Measurements from ENCODE around the gene KIF21B.

KIF21B gene

DNA sequence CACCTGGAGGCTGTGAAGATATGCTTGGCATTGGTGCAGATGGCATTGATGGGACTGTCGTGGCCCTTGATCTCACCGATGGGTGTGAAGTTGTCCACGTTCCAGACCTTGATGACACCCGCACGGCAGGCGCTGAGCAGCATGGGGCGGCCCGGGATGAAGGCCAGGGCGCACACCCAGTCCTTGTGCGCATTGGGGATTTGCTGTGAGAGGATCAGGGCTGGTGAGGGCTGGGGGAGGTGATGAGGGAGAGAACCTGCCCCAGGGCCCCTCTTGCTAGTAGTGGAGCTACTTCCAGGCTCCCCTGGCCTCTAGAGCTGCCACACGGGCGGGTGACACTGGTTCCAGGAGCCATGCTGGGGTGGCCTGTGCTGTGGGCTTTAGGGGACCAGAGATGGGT is 48.8 kb downstream of the KIF21B start:
- Histone ChIP-seq H3K27me3 (ENCODE audit: control insufficient read depth, insufficient read depth, low read length) (no peaks in the 10 kb centered on the region), H3K4me2 (ENCODE audit: low read length) (no peak overlapping the region), H3K79me2 (no peaks in the 10 kb centered on the region), H3K27ac (no peak overlapping the region), H3K9me3 (ENCODE audit: control insufficient read depth, low read length) (no peaks in the 10 kb centered on the region), H2AFZ (no peak overlapping the region), H3K4me3 (ENCODE audit: low read depth, low read length) (no peak overlapping the region), H3K36me3 (ENCODE audit: control insufficient read depth, insufficient read depth, low read length) (no peaks in the 10 kb centered on the region), H3K4me1 (no peaks in the 10 kb centered on the region), H3K9ac (no peak overlapping the region)
- TF ChIP-seq, protein P1, sequence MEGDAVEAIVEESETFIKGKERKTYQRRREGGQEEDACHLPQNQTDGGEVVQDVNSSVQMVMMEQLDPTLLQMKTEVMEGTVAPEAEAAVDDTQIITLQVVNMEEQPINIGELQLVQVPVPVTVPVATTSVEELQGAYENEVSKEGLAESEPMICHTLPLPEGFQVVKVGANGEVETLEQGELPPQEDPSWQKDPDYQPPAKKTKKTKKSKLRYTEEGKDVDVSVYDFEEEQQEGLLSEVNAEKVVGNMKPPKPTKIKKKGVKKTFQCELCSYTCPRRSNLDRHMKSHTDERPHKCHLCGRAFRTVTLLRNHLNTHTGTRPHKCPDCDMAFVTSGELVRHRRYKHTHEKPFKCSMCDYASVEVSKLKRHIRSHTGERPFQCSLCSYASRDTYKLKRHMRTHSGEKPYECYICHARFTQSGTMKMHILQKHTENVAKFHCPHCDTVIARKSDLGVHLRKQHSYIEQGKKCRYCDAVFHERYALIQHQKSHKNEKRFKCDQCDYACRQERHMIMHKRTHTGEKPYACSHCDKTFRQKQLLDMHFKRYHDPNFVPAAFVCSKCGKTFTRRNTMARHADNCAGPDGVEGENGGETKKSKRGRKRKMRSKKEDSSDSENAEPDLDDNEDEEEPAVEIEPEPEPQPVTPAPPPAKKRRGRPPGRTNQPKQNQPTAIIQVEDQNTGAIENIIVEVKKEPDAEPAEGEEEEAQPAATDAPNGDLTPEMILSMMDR (IDR thresholded peaks at IDR 0.05) = no peak

DNA sequence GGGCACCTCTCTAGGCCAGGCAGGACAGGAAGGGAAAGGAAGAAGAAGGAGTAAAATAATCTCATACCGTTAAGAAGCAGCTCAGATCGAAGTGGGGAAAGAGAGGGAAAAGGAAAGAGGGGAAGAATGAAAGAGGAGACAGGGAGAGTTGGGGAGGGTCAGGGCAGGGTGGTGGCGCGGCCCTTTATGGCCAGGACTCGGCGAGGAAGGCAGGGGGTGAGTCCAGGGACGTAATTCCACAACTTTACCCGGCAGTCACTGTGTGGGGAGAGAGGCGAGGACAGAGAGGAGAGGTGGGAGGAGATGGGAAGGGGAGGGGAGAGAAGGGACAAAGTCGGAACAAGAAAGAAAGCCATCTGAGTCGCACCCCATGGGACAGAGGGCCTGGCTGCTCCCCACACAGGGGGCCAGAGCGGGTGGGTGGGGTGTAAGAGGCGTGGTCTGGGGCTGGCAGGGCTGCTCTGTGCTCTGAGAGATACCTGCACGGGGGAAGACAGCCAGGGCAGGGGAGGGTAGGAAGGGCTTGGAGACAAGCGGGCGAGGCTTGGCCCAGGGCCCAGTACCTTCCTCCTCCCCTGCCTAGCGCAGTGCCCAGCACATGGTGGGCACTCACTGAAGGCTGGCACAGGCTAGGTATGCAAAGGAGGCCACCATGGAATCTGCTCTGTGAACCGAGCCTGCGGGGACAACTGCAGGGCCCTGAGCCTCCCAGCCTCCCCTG is 49.4 kb downstream of the KIF21B start:
- no peaks in the 10 kb centered on the region for H3K36me3 ChIP-seq (ENCODE audit: control insufficient read depth, insufficient read depth, low read length)
- no peak overlapping the region for H3K9ac ChIP-seq
- no peaks in the 10 kb centered on the region for H3K4me1 ChIP-seq
- H2AFZ ChIP-seq = no peak overlapping the region
- H3K4me3 ChIP-seq (ENCODE audit: low read depth, low read length) = no peak overlapping the region
- no peak overlapping the region for H3K27ac ChIP-seq
- H3K9me3 ChIP-seq (ENCODE audit: control insufficient read depth, low read length) = no peaks in the 10 kb centered on the region
- TF ChIP-seq, protein P1 (IDR thresholded peaks at IDR 0.05) = no peak
- no peak overlapping the region for H3K4me2 ChIP-seq (ENCODE audit: low read length)
- H3K79me2 ChIP-seq = no peaks in the 10 kb centered on the region
- H3K27me3 ChIP-seq (ENCODE audit: control insufficient read depth, insufficient read depth, low read length) = no peaks in the 10 kb centered on the region

DNA sequence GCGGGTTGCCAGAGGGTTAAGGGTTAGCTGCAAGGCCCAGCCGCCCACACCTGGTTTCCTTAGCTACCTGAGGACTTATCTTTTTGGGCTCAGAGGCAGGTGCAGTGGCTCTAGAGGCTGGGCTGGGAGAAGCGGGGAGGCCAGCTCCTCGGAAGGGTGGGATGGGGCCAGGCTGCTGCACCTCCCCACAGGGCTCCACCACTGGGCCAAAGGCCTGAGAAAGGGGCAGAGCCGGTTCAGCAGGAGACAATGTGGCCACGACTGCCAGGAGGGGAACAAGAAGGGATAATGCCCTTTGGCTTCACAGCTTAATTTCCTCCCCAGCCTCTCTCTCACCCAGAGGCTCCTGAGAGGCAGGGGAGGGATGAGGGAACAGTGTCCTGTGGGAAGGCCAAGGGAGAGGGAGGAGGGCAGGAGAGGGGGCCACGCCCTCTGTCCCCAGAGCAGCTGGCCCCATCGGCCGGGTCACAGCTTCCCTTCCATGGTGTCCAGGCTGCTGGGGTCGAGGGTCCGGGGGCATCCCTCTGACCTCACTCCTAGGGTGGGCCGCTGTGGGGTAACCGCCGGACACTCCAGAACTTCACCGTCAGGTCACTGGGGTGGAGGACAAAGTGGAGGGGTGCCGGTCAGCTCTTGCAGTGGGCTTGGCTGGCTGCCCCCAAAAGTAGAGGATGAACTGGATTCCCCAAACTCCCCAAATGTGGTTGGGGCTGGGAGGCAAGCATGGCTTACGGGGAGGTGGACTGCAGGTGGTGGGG is 50.4 kb downstream of the KIF21B start:
- H3K4me2 ChIP-seq (ENCODE audit: low read length) = no peak overlapping the region
- no peaks in the 10 kb centered on the region for H3K9me3 ChIP-seq (ENCODE audit: control insufficient read depth, low read length)
- H3K4me3 ChIP-seq (ENCODE audit: low read depth, low read length) = no peak overlapping the region
- TF ChIP-seq, protein P1 (IDR thresholded peaks at IDR 0.05) = no peak
- H3K4me1 ChIP-seq = no peaks in the 10 kb centered on the region
- H2AFZ ChIP-seq = no peak overlapping the region
- no peaks in the 10 kb centered on the region for H3K79me2 ChIP-seq
- no peaks in the 10 kb centered on the region for H3K36me3 ChIP-seq (ENCODE audit: control insufficient read depth, insufficient read depth, low read length)
- H3K27me3 ChIP-seq (ENCODE audit: control insufficient read depth, insufficient read depth, low read length) = no peaks in the 10 kb centered on the region
- no peak overlapping the region for H3K27ac ChIP-seq
- no peak overlapping the region for H3K9ac ChIP-seq

DNA sequence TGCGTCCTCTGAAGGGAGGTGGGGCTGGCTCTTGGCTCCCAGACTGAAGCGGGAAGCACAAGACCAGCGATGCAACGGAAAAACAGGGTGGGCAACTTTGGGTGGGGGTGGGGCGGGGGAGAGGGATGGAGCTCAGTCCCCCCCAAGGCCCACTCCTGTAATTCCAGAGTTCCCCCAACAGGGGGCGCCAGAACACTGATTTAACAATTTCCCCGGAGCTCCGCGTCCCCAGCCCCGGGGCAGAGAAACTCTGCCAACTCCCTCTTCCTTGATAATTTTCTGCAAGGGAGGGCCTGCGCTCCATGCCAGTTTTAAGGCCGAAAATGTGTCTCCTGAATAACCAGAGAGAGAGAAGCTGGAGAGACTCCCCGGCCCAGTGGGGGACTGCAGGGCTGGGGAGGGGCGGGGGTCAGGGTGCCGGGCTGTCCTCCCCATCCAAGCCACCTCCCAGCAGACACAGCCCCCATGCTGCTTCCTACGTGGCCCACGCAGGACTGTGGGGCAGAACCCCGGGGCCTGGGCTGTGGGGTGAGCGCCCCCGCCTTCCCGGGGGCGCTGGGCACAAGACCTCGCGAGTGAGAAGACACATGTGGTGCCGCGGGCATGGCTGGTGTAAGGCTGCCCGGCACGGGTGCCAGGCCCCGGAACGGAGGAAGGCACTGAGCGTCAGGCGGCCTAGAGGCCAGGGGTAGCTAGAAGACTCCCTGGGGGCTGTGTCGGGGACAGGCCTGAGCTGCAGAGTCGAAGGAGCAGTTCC is 51.4 kb downstream of the KIF21B start:
- no peak overlapping the region for H2AFZ ChIP-seq
- no peaks in the 10 kb centered on the region for H3K9me3 ChIP-seq (ENCODE audit: control insufficient read depth, low read length)
- H3K36me3 ChIP-seq (ENCODE audit: control insufficient read depth, insufficient read depth, low read length) = no peaks in the 10 kb centered on the region
- H3K79me2 ChIP-seq = no peaks in the 10 kb centered on the region
- no peak overlapping the region for H3K4me3 ChIP-seq (ENCODE audit: low read depth, low read length)
- H3K4me2 ChIP-seq (ENCODE audit: low read length) = no peak overlapping the region
- TF ChIP-seq, protein P1 (IDR thresholded peaks at IDR 0.05) = peak; percentile 75
- H3K27me3 ChIP-seq (ENCODE audit: control insufficient read depth, insufficient read depth, low read length) = no peaks in the 10 kb centered on the region
- no peak overlapping the region for H3K27ac ChIP-seq
- H3K9ac ChIP-seq = no peak overlapping the region
- H3K4me1 ChIP-seq = no peaks in the 10 kb centered on the region
